WERI-Rb-1 (cell line): ENCODE results near the gene YWHAH.

Experiments
- DNase-seq: peaks from one replicate; pipeline ENCODE4 v3.0.0-alpha.2; 2020
- H3K27ac ChIP-seq: fragments of 250-450 bp; sonication (Bioruptor Pico); 2 replicates; pipeline ENCODE4 v1.5.1; 2020; ENCODE audit warnings: mild to moderate bottlenecking, moderate library complexity
- H3K27me3 ChIP-seq: fragments of 250-450 bp; sonication (Bioruptor Pico); 2 replicates; pipeline ENCODE4 v1.5.1; 2021; ENCODE audit warnings: mild to moderate bottlenecking, low read depth, moderate library complexity; ENCODE audit not compliant: insufficient read depth, severe bottlenecking
- H3K36me3 ChIP-seq: fragments of 250-450 bp; sonication (Bioruptor Pico); 2 replicates; pipeline ENCODE4 v1.5.1; 2020; ENCODE audit warnings: mild to moderate bottlenecking, moderate library complexity
- H3K4me3 ChIP-seq: 2 replicates; pipeline ENCODE4 v1.5.1; 2011; ENCODE audit warnings: low read depth, mild to moderate bottlenecking, control low read depth, low read length
- H3K9me3 ChIP-seq: fragments of 250-450 bp; sonication (Bioruptor Pico); 2 replicates; pipeline ENCODE4 v1.5.1; 2021; ENCODE audit warnings: mild to moderate bottlenecking, moderate library complexity; ENCODE audit not compliant: severe bottlenecking
- TF ChIP-seq, protein P1 (sequence below): IDR thresholded peaks from 2 replicates; pipeline ENCODE4 v1.5.1; 2011; ENCODE audit warnings: low read depth, mild to moderate bottlenecking, control low read depth, inconsistent platforms, low read length

The YWHAH gene

DNA sequence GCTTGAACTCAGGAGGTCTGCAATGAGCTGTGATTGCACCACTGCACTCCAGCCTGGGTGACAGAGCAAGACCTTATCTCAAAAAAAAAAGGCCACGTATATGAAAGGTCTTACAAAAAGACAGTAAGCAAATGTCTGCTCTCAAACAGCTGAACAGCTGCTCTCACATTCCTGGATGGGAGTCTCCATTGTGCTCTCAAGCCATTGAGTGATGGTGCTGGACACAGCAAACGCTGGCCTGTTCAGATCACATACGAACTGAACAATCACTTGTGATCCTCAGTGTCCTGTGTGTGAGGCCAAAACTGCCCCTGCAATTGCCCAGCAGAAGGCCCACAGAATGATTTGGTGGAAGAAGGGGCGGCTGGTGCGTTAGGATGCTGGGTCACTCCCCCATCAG is 34.4 kb upstream of the YWHAH start:
- no peaks in the 10 kb centered on the region for H3K27me3 ChIP-seq
- no peak overlapping the region for H3K27ac ChIP-seq
- TF ChIP-seq, protein P1, sequence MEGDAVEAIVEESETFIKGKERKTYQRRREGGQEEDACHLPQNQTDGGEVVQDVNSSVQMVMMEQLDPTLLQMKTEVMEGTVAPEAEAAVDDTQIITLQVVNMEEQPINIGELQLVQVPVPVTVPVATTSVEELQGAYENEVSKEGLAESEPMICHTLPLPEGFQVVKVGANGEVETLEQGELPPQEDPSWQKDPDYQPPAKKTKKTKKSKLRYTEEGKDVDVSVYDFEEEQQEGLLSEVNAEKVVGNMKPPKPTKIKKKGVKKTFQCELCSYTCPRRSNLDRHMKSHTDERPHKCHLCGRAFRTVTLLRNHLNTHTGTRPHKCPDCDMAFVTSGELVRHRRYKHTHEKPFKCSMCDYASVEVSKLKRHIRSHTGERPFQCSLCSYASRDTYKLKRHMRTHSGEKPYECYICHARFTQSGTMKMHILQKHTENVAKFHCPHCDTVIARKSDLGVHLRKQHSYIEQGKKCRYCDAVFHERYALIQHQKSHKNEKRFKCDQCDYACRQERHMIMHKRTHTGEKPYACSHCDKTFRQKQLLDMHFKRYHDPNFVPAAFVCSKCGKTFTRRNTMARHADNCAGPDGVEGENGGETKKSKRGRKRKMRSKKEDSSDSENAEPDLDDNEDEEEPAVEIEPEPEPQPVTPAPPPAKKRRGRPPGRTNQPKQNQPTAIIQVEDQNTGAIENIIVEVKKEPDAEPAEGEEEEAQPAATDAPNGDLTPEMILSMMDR = no peak
- no peak for DNase-seq
- no peak overlapping the region for H3K4me3 ChIP-seq
- H3K9me3 ChIP-seq = no peaks in the 10 kb centered on the region
- peaks cover 22% of the 10 kb centered on the region for H3K36me3 ChIP-seq

DNA sequence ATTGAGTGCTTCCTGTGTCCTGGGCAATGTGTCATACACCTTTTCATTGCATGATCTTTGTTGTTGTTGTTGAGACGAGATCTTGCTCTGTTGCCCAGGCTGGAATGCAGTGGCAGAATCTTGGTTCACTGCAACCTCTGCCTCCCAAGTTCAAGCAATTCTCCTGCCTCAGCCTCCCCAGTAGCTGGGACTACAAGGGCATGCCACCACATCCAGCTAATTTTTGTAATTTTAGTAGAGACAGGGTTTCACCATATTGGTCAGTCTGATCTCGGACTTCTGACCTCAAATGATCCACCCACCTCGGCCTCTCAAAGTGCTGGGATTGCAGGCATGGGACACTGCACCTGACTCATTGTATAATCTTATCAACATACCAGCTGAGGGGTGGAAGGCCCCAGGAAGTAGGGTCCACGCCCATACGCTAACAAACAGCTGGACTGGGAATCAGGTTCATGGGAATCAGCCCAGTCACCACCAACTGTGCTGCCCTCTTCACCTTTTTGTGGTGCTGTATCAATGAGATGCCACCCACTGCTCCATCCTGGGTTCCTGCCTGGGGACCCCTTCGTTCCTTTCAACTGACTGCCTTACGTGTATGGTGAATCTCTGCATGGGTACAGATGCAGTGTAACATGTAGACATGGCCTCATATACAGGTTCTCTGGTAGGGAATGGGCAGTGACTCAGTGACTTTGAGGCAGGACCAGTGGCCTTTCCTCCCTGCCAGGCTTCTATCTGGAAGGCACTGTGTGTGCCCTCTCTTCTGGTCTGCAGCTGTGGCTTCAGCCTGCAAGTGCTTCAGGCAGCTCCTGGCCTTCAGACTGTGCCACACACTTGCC is 32.5 kb upstream of the YWHAH start:
- no peak for DNase-seq
- peaks cover 10% of the 10 kb centered on the region for H3K36me3 ChIP-seq
- no peaks in the 10 kb centered on the region for H3K27me3 ChIP-seq
- TF ChIP-seq, protein P1 = no peak
- H3K27ac ChIP-seq = no peak overlapping the region
- no peak overlapping the region for H3K4me3 ChIP-seq
- H3K9me3 ChIP-seq = no peaks in the 10 kb centered on the region

DNA sequence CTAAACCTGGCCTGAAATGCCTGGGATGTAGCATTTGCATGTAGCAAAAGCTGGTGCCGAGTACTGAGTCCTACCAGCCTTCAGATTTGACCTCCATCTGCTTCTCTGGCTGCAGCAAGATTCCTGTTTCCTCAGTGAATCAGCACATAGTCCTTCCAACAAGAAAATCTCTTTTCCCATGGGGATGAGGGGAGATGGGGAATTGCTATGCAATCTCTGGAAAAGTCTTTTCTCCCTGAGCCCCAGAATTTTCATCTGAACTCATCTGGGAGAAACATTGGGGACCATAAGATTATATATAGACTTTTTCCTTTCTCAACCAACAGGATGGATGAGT is 32.0 kb upstream of the YWHAH start:
- Histone ChIP-seq H3K9me3 (no peaks in the 10 kb centered on the region), H3K27ac (no peak overlapping the region), H3K36me3 (peaks cover 8% of the 10 kb centered on the region; the same call in 1 of the 2 replicates), H3K27me3 (no peaks in the 10 kb centered on the region), H3K4me3 (no peak overlapping the region)
- DNase-seq = no peak
- TF ChIP-seq, protein P1 = no peak

DNA sequence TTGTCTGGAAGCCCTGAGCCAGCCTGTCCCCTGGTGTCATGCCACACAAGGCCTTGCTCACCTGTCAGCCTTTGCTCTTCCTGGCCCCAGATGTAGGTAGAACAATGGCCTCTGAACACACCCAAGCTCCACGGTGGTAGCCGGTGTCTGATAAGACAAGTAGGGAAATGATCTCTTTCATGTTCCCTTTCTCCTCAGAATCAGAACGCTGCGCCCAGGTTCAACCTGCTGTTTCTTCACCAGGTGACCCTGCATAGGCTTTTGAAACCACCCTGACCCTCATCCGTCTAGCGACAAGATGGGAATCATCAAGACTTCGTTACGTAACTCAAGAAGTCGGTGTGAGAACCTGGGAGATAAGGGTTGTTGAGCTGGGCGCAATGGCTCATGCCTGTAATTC is 28.7 kb upstream of the YWHAH start:
- no peak for DNase-seq
- no peak overlapping the region for H3K4me3 ChIP-seq
- H3K27ac ChIP-seq = no peak overlapping the region
- no peaks in the 10 kb centered on the region for H3K27me3 ChIP-seq
- H3K36me3 ChIP-seq = peaks cover under 1% of the 10 kb centered on the region; the same call in 1 of the 2 replicates
- TF ChIP-seq, protein P1 = no peak
- no peaks in the 10 kb centered on the region for H3K9me3 ChIP-seq

DNA sequence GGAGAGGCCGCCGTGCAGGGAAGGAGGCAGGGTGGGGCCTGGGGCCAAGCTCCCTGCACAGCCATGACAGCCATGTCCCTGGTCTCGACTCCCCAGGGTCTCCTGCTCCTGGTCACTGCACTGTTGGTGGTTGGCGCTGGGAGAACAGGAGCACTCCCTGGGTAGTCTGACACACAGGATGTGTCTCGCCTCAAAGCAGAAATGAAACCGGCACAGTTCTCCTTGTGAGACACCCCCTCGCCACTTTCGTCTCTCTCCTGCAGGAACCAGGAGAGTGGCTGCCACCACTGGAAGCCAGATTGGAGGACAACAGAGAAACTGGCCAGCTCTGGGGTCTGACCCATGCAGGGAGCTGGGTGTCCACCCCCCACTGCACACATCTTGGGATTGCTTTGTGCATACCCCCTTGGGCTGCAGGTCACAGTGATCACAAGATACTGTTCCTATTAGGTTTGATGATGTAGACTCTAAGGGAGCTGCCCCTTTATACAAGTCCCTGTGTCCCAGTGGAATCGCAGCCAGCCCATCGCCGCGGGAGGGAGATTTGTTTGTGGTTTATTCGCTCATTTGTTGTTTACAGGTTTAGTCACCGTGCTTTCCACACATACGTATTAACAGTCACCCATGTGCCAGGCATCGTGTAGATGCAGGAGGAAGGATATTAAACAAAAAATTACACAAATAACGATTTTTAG is 27.0 kb upstream of the YWHAH start:
- Histone ChIP-seq H3K27ac (no peak overlapping the region), H3K36me3 (no peaks in the 10 kb centered on the region), H3K9me3 (no peaks in the 10 kb centered on the region), H3K27me3 (no peaks in the 10 kb centered on the region), H3K4me3 (no peak overlapping the region)
- DNase-seq = no peak
- TF ChIP-seq, protein P1 = no peak
